H1 (cell line): ENCODE data around the gene MBOAT2. TPM values are rescaled to one million over a fixed set of nuclear protein-coding genes. Genes with fewer than 3 reads are reported as not detected.

Experiments
- CTCF ChIA-PET: fragments of 300-600 bp; sonication (Branson Sonifier 250); formaldehyde crosslinking; loops from one replicate; lab custom pipeline; 2021; ENCODE audit not compliant: partially characterized antibody; lab: Charles Lee
- POLR2A ChIA-PET: fragments of 300-600 bp; sonication (Branson Sonifier 250); formaldehyde crosslinking; loops from one replicate; lab custom pipeline; 2021; ENCODE audit warnings: inconsistent platforms; ENCODE audit not compliant: partially characterized antibody; lab: Charles Lee
- DNase-seq, 2 experiments: peaks; one replicate each; pipeline versions ENCODE4 v3.0.0 to v3.0.0-alpha.2; 2010 to 2022; ENCODE audit warnings: low spot score in 2 of 2, low read depth in 1 of 2, mixed read lengths in 1 of 2
- FAIRE-seq: peaks from 2 replicates; lab custom pipeline; 2011; peaks lifted over from hg19 to GRCh38; lab: Jason Lieb, UNC
- H2AFZ ChIP-seq: 2 replicates; pipeline ENCODE4 v1.8.1; 2012; ENCODE audit warnings: low read length, inconsistent platforms
- H2AK5ac ChIP-seq: 2 replicates; pipeline ENCODE4 v1.6.1; 2013; ENCODE audit warnings: low read depth, low read length
- H2BK120ac ChIP-seq: replicated peaks from 2 replicates; pipeline ENCODE3; 2013; ENCODE audit warnings: low read depth, low read length, inconsistent platforms
- H2BK12ac ChIP-seq: 2 replicates; pipeline ENCODE4 v1.6.1; 2013; ENCODE audit warnings: low read depth, low read length
- H2BK15ac ChIP-seq: 2 replicates; pipeline ENCODE4 v1.6.1; 2013; ENCODE audit warnings: low read length
- H2BK20ac ChIP-seq: 2 replicates; pipeline ENCODE4 v1.6.1; 2013; ENCODE audit warnings: low read length
- H2BK5ac ChIP-seq: 2 replicates; pipeline ENCODE4 v1.6.1; 2013; ENCODE audit warnings: low read depth, low read length
- H3K14ac ChIP-seq: 2 replicates; pipeline ENCODE4 v1.6.1; 2013; ENCODE audit warnings: inconsistent platforms; ENCODE audit not compliant: insufficient read length
- H3K18ac ChIP-seq: 2 replicates; pipeline ENCODE4 v1.6.1; 2013; ENCODE audit warnings: low read length; ENCODE audit errors: extremely low read depth
- H3K23ac ChIP-seq: 2 replicates; pipeline ENCODE4 v1.6.1; 2013; ENCODE audit warnings: inconsistent platforms; ENCODE audit not compliant: insufficient read length
- H3K23me2 ChIP-seq: 2 replicates; pipeline ENCODE4 v1.6.1; 2013; ENCODE audit warnings: low read depth, low read length
- H3K27ac ChIP-seq: 2 replicates; pipeline ENCODE4 v1.6.1; 2011; ENCODE audit warnings: low read depth, low read length, inconsistent platforms
- H3K27me3 ChIP-seq, 4 experiments: replicated peaks in 1 of 4; 1 replicate in 1 of 4; 2 replicates in 3 of 4; pipeline versions ENCODE4 v1.6.1 to v1.8.1; 2011 to 2013; ENCODE audit warnings: low read length in 3 of 4, mild to moderate bottlenecking in 3 of 4, inconsistent platforms in 2 of 4, mixed read lengths in 2 of 4, moderate library complexity in 1 of 4; ENCODE audit not compliant: control insufficient read depth in 3 of 4, insufficient read depth in 3 of 4; ENCODE audit errors: extremely low read depth in 1 of 4
- H3K36me3 ChIP-seq, 4 experiments: 2 replicates each; pipeline versions ENCODE4 v1.6.1 to v1.8.1; 2011 to 2013; ENCODE audit warnings: mild to moderate bottlenecking in 4 of 4, low read length in 3 of 4, moderate library complexity in 2 of 4, control low read depth in 1 of 4, inconsistent platforms in 1 of 4; ENCODE audit not compliant: insufficient read depth in 4 of 4, control insufficient read depth in 2 of 4
- H3K4ac ChIP-seq: replicated peaks from 2 replicates; pipeline ENCODE3; 2013; ENCODE audit warnings: low read length, low read depth, mixed read lengths, inconsistent platforms; ENCODE audit not compliant: insufficient read length
- H3K4me1 ChIP-seq, 4 experiments: replicated peaks in 1 of 4; 1 replicate in 1 of 4; 2 replicates in 3 of 4; pipeline versions ENCODE4 v1.6.1 to v1.8.1; 2011 to 2013; ENCODE audit warnings: low read length in 3 of 4, inconsistent platforms in 2 of 4, mixed read lengths in 1 of 4; ENCODE audit not compliant: insufficient read depth in 4 of 4, control insufficient read depth in 3 of 4
- H3K4me2 ChIP-seq, 2 experiments: 2 replicates each; pipeline versions ENCODE4 v1.6.1 to v1.8.1; 2011 to 2013; ENCODE audit warnings: low read depth in 2 of 2, low read length in 2 of 2, control low read depth in 1 of 2, inconsistent platforms in 1 of 2, mild to moderate bottlenecking in 1 of 2; ENCODE audit not compliant: insufficient read depth in 1 of 2
- H3K4me3 ChIP-seq, 4 experiments: fragments of 200-600, 300-600 bp in 1 of 4; sonication (generic), shearing (Covaris generic), sonication (Bioruptor Twin) in 1 of 4; 2 replicates each; pipeline versions ENCODE4 v1.5.1 to v1.8.1; 2011 to 2016; ENCODE audit warnings: low read length in 4 of 4, low read depth in 3 of 4, control low read depth in 2 of 4, inconsistent platforms in 2 of 4, mild to moderate bottlenecking in 2 of 4, mixed read lengths in 1 of 4, moderate library complexity in 1 of 4; ENCODE audit not compliant: insufficient read depth in 2 of 4; ENCODE audit errors: extremely low read depth in 1 of 4
- H3K56ac ChIP-seq: replicated peaks from 2 replicates; pipeline ENCODE3; 2013; ENCODE audit warnings: low read depth, mild to moderate bottlenecking, mixed read lengths, low read length, inconsistent platforms; ENCODE audit not compliant: insufficient read length
- H3K79me1 ChIP-seq: 2 replicates; pipeline ENCODE4 v1.6.1; 2013; ENCODE audit warnings: low read depth, low read length, control low read depth
- H3K79me2 ChIP-seq, 2 experiments: 2 replicates each; pipeline versions ENCODE4 v1.6.1 to v1.8.1; 2012 to 2013; ENCODE audit warnings: low read length in 2 of 2, mild to moderate bottlenecking in 2 of 2, inconsistent platforms in 1 of 2; ENCODE audit not compliant: insufficient read depth in 2 of 2, control insufficient read depth in 1 of 2
- H3K9ac ChIP-seq, 4 experiments: replicated peaks in 1 of 4; 1 replicate in 1 of 4; 2 replicates in 3 of 4; pipeline versions ENCODE4 v1.6.1 to v1.8.1; 2011 to 2013; ENCODE audit warnings: low read depth in 3 of 4, low read length in 3 of 4, control low read depth in 2 of 4, mild to moderate bottlenecking in 2 of 4, moderate library complexity in 2 of 4, inconsistent platforms in 1 of 4; ENCODE audit errors: extremely low read depth in 1 of 4
- H3K9me3 ChIP-seq, 2 experiments: 2 replicates each; pipeline versions ENCODE4 v1.6.1 to v1.8.1; 2012 to 2013; ENCODE audit warnings: mild to moderate bottlenecking in 2 of 2, moderate library complexity in 2 of 2, control low read depth in 1 of 2, inconsistent platforms in 1 of 2, low read depth in 1 of 2, low read length in 1 of 2, mixed read lengths in 1 of 2; ENCODE audit not compliant: insufficient read depth in 2 of 2
- H4K20me1 ChIP-seq, 2 experiments: replicated peaks in 1 of 2; 2 replicates each; pipeline versions ENCODE3 to v1.8.1; 2011 to 2013; ENCODE audit warnings: inconsistent platforms in 2 of 2, low read length in 2 of 2, mild to moderate bottlenecking in 1 of 2; ENCODE audit not compliant: insufficient read depth in 2 of 2, control insufficient read depth in 1 of 2
- H4K5ac ChIP-seq: 2 replicates; pipeline ENCODE4 v1.6.1; 2013; ENCODE audit warnings: low read length, low read depth, mixed read lengths, inconsistent platforms; ENCODE audit not compliant: insufficient read length
- H4K8ac ChIP-seq: 2 replicates; pipeline ENCODE4 v1.8.0; 2013; ENCODE audit warnings: mild to moderate bottlenecking, moderate library complexity, low read length, inconsistent platforms; ENCODE audit not compliant: insufficient read depth; ENCODE audit errors: extremely low read depth
- H4K91ac ChIP-seq: replicated peaks from 2 replicates; pipeline ENCODE3; 2013; ENCODE audit warnings: low read length, mixed read lengths, inconsistent platforms; ENCODE audit not compliant: insufficient read length
- CTCF ChIP-seq, 3 experiments: IDR thresholded peaks; 1 replicate in 2 of 3; 2 replicates in 1 of 3; pipeline versions ENCODE4 v1.5.1 to v1.6.1; 2011; ENCODE audit warnings: low read length in 3 of 3, mild to moderate bottlenecking in 3 of 3, inconsistent platforms in 2 of 3, low read depth in 1 of 3, moderate library complexity in 1 of 3; ENCODE audit not compliant: insufficient read depth in 1 of 3; ENCODE audit errors: control extremely low read depth in 1 of 3
- JUN ChIP-seq: IDR thresholded peaks from 2 replicates; pipeline ENCODE4 v1.6.1; 2011; ENCODE audit warnings: low read depth, mild to moderate bottlenecking, improper control_type of control experiment, low read length
- RAD21 ChIP-seq, 2 experiments: IDR thresholded peaks in 1 of 2; conservative IDR thresholded peaks in 1 of 2; 2 replicates each; pipeline ENCODE4 v1.6.1; 2011; ENCODE audit warnings: low read depth in 2 of 2, low read length in 2 of 2, improper control_type of control experiment in 1 of 2, inconsistent platforms in 1 of 2, mild to moderate bottlenecking in 1 of 2, moderate library complexity in 1 of 2
- WGBS, 2 experiments: shearing (Covaris generic) in 1 of 2; methylation state at CpG; one replicate each; pipeline versions ENCODE4 v1.1.6 to v1.1.7; 2013 to 2015; ENCODE audit warnings: low lambda C conversion rate in 2 of 2, mixed read lengths in 2 of 2, inconsistent platforms in 1 of 2, low coverage in 1 of 2, missing lambda C conversion rate in 1 of 2; ENCODE audit not compliant: insufficient replicate concordance in 2 of 2, insufficient coverage in 1 of 2, insufficient read length in 1 of 2; ENCODE audit errors: extremely low coverage in 1 of 2, missing lambda C conversion rate in 1 of 2; 5-methylcytosine and 5-hydroxymethylcytosine counted together
- polyA plus RNA-seq, 7 experiments: library from polyadenylated mRNA; depleted of rRNA in 3 of 7; stranded (reverse) in 5 of 7; unstranded in 2 of 7; fragments of >200 nt in 5 of 7; fragments of 200-250 nt in 2 of 7; gene quantifications; 1 replicate in 5 of 7; 2 replicates in 1 of 7; 4 replicates in 1 of 7; pipeline versions ENCODE4 v1.2.1 to v1.2.3, GENCODE V29; 2011 to 2013; ENCODE audit warnings: missing spikeins in 2 of 7, mixed read lengths in 2 of 7
- total RNA-seq: library from RNA; stranded (reverse); fragmentation: NEBNext Ultra II Directional; extraction: Animal tissue kit (Norgen Biotek cat#: 25700); gene quantifications from 2 replicates; pipeline ENCODE4 v1.2.1, GENCODE V29; 2021

MBOAT2 gene
- total and polyA plus RNA-seq, 2 of the 8 experiments (the other 6 are each of a cell fraction or from before 2014, with no cell fraction given) = 11.2 to 23.4 TPM

- Histone ChIP-seq H3K9me3 (no peaks in the 10 kb centered on the region), H3K36me3 (no peaks in the 10 kb centered on the region)
These were observed 17.0 kb downstream of the MBOAT2 start for GRCh38 chr2:8986327-8986976.

More at GRCh38 chr2:8986327-8986976, 17.0 kb downstream of the MBOAT2 start:
- Histone ChIP-seq H2BK5ac (no peak overlapping the region), H3K4ac (no peak overlapping the region), H3K56ac (no peak overlapping the region), H4K5ac (no peak overlapping the region), H2BK15ac (no peak overlapping the region), H3K18ac (no peak overlapping the region), H2BK120ac (no peak overlapping the region), H3K79me1 (no peaks in the 10 kb centered on the region), H3K4me3 (no peak overlapping the region), H3K14ac (no peak overlapping the region), H3K27me3 (no peaks in the 10 kb centered on the region), H3K23ac (no peak overlapping the region), H4K8ac (no peak overlapping the region), H3K79me2 (peaks cover 0 to 49% of the 10 kb centered on the region in 2 experiments; a peak in 2 of 4 replicates), H3K27ac (no peak overlapping the region), H3K9ac (no peak overlapping the region), H4K91ac (no peak overlapping the region), H3K23me2 (no peaks in the 10 kb centered on the region), H4K20me1 (peaks cover 0 to 2% of the 10 kb centered on the region in 2 experiments), H2AK5ac (no peak overlapping the region), H3K4me2 (no peak overlapping the region), H2BK12ac (no peak overlapping the region), H2AFZ (no peak overlapping the region), H2BK20ac (no peak overlapping the region), H3K4me1 (peaks cover 0 to 4% (median 1%) of the 10 kb centered on the region in 4 experiments; a peak in 1 of 7 replicates)
- POLR2A ChIA-PET = interaction anchor here (0.9 kb wide), 1 partner anchor 15 kb away, joined by 4 read pairs; no protein-coding TSS in a partner anchor
- WGBS, 2 experiments = 65% methylated on average over 11 of the region's 11 CpGs; no CpG with 5 or more reads in 1 of the 2 experiments
- CTCF ChIA-PET = interaction anchor here (0.7 to 5.7 kb wide), 20 partner anchors 8 to 154 kb away, joined by 3 to 37 read pairs (median 3); no protein-coding TSS in a partner anchor
- TF ChIP-seq JUN (no peak), CTCF (IDR thresholded peaks at IDR 0.05; ENCODE audit: control extremely low read depth in 1 of 3, insufficient read depth in 1 of 3, low read depth in 1 of 3, low read length in 3 of 3) (peak; percentile 74 to 80 (median 77)), RAD21 (IDR thresholded peaks at IDR 0.05 in 1 of 2, conservative IDR thresholded peaks at IDR 0.05 in 1 of 2; ENCODE audit: low read depth in 2 of 2, low read length in 2 of 2) (peak; percentile 76 to 85)
- FAIRE-seq (peak; percentile 52), DNase-seq (peak in 1 of 2 experiments; percentile 71)
